NCI-H2107 treated with DMSO at 0.1 percent for 48 hours (cell line): ENCODE data around the gene FAM72B.
A peak's percentile ranks its signal among the peaks of the same experiment; 100 is the strongest.
"Not testable (repeated sequence)": the region's sequence is repeated elsewhere in the genome, so short reads cannot be mapped to it uniquely, and the experiment has no call there.

Experiments used
- DNase-seq: peaks from one replicate; lab custom pipeline; 2025; ENCODE audit not compliant: unreplicated experiment; lab: John Stamatoyannopoulos, UW

Gene FAM72B

DNA sequence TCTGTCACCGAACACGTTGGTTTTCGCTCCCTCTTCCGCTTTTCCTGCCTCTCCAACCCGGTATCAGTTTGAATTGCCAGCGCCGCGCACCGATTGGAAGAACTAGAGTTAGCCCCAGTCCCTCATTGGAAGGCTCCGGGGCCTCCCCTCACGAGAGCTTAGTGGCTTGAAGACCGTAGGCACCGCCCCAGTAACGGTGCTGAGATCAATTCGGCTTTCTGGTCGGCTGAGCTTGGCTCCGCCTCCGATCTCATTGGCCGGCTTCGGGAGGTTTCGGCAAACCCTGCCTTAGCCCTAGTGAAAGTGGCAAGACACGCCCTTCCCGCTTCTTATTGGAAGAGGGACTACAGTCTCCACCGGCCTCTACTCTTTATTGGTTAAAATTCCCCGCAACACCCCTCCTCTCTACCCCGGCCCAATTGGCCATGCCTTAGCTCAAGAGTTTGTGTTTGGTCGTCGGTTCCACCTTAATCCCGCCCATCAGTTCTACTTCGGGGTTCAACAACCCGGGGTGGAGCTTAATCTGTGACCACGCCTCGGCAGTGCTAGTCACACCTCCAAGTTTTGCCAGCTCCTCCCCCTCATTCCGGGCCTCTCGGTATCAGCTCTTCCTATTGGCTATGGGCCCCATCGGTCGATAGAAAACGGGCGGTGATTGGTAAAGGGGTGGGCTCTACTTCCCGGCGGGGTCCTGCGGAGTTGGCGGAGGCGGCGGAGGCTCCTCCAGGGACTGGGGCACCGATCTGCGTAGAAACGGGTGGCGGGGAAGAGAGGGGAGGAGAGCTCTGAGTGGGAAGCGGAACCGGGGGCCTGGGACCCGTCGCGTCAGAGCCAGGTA, at the start of gene FAM72B, which contains the start of gene SRGAP2C:
FAM72B (minus strand) TSS at position 51 of the 838 bp plus-strand sequence. CDS start 851 bp downstream, outside the sequence.
SRGAP2C (plus strand) TSS at position 686 of the 838 bp plus-strand sequence. CDS start 2,472 bp downstream, outside the sequence.
- DNase-seq, result peak; percentile 96

DNA sequence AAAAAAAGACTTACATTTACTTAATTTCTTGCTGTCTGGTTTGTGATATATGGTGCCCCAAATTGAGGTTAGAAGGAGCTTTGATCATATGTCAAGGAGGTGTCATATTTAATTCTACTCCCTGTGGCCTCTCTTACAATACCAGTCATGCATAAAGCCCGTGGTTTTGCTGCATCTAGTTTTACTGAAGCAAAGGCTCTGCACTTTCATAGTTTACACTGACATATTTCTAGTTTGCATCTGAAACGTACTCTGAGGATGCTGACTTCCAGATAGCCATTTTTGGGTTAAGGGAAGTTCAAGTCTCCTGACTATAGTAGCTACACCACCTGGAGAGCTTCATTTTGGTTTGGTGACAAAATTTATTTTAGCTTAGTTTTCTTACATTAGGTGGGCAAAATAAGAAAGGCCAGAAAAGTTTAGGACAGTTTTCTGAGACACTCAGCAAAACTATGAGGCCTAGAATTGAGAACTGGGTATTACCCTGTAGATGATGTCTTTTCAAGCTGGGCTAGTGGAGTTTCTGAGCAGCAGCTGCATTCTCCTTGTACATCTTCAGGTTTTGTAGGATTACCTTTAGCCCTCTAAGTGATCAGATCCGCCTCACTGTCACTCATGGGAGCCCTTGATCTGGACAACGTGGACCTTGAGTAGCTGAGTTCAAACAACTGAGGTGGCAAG, 48.4 kb upstream of the FAM72B start:
- DNase-seq, result not testable (repeated sequence)

- DNase-seq, result not testable (repeated sequence)
Observed at GRCh38 chr1:121230636-121231035, 46.5 kb upstream of the FAM72B start.

DNA sequence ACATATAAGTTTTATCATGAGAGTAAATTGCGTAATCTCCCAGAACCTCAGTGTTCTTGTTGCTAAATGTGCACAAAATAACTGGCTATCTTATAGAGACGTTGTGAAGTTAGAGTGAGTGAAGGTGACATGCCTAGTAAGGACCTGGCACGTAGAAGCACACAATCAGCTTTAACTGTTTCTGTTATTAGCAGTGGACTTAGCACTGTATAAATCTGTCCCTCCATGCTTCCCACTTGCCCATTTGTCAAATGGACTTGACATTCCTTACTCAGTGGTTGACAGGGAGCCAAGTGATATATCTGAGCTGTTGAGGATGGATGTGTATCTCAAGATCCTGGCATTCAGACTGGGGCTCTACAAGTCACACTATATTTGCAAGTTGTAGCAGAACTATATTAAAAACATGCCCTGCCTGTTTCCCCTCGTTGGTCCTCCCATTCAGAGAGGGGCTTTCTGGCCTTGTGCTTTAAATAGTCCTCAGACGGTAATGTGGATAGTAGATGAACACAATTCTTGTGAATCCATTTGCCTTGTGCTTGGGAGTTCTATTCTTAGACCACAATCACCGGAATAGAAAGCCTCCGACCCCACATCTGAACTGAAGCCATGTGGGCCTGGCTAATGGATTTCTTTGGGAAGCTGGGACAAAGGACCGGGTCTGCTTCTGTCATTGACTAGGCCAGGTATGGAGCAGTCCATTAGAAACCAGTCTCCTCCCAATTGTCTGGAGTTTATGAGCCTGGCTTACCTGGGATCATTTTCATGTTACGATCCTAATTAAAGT, 43.6 kb upstream of the FAM72B start:
- DNase-seq, result not testable (repeated sequence)

DNA sequence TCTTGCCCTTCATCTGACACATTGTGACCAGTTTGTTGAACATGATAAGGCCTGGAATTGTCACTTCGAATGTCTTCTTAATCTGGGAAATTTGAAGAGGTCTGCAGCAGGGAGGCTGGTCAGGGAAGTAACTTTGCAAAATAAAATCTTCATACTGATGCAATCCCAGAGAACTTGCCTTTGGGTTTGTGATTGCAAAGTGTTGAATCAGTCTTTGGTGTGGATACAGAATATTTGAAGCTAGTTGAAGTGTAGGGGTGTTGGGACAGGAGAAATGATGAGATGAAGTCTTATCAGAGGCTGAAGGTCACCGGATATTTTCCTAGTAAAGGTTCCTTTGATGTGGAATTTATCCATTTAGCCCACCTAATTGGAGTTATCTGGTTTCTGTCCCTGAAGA, 42.8 kb upstream of the FAM72B start:
- not testable (repeated sequence) for DNase-seq

GRCh38 chr1:121226295-121226904, 42.3 kb upstream of the FAM72B start:
- DNase-seq, result not testable (repeated sequence)

DNA sequence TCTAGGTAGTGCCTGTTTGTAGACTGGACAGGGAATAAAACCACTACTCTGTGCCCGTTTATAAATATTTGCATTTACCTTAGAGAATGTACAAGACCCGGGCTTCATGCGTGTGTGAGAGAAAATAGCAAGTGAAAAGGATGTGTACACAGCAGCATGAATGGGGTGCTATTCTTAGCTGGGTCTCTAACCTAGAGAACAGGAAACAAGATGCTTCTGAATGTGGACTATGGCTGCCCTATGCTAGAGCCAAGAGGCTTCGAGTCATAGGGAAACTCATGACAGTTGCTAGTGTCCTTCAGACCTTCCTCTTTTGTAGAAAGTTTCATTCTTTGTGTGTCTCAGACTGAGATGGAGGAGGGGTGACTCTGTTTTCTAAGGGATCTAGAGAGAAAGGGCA, 40.6 kb upstream of the FAM72B start:
- DNase-seq, result not testable (repeated sequence)

- DNase-seq, result not testable (repeated sequence)
Observed at GRCh38 chr1:121221770-121222169, 37.6 kb upstream of the FAM72B start.

DNA sequence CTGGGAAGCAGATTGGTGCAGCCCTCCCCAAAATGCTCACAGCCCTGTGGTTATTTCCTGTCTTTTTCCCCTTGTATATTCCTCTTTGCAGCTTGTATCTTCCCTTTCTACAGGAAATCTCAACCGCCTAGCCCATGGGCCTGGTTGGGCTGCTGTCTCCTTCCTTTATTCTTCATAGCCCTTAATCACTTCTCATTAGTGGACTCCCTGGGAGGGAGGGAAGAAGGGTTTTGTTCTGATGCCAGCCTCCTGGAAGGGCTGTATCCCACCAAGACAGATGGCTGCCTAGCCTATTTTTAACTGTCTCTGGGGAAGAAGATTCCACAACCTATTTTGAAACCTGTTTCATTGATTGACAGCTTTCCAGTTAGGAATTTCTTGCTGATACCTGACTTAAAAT, 32.5 kb upstream of the FAM72B start:
- DNase-seq, result not testable (repeated sequence)

- not testable (repeated sequence) for DNase-seq
Observed at GRCh38 chr1:121215699-121216417, 31.7 kb upstream of the FAM72B start.

DNA sequence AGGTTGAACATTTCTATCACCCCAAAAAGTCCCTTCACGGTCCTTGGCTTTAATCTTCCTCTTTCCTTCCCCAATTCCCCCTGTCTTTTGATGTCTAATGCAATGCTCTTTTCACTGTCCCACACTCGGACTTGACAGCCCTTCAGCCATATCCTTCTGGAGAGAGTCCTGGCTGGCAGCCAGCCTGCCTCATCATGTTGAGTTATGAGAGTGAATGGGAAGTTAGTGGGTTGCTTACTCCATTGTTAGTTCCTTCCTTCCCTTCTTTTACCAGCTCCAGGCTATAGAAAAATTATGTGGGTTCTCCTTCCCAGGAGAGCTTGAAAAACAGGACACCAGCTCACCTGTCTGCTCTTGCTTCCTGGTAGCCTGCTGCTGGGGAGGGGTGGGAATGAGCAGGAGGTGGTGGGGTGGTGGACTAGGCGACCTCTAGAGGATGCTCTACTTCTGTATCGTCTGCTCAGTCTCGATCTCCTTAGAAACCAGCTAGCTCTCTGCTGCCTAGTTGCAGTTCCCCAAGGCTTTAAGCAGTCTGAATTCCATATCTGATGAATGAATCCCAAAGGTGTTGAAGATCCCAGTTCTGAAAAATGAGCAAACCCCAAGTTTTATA, 30.5 kb upstream of the FAM72B start:
- not testable (repeated sequence) for DNase-seq

DNA sequence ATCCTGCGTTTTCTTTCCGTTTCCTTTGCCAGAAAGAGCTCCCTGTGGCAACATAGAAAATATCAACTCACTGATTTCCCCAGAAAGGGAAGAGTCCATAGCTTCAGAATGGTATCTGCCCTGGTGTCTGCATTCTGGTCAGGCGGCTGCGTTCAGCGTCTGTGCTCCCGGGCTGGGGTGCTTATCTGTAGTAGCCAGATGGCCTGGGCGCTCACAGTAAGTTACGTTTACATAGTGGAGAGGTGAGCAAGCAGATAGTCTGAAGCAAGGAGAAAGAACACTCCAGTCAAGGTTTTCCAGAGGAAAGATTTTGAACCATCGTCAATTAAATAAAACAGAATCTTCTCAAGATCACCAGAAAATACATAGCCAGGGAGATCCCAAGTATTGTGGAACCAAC, 29.4 kb upstream of the FAM72B start:
- not testable (repeated sequence) for DNase-seq

- not testable (repeated sequence) for DNase-seq
Observed at GRCh38 chr1:121210778-121211177, 26.6 kb upstream of the FAM72B start.

GRCh38 chr1:121208375-121208774, 24.2 kb upstream of the FAM72B start:
- not testable (repeated sequence) for DNase-seq

DNA sequence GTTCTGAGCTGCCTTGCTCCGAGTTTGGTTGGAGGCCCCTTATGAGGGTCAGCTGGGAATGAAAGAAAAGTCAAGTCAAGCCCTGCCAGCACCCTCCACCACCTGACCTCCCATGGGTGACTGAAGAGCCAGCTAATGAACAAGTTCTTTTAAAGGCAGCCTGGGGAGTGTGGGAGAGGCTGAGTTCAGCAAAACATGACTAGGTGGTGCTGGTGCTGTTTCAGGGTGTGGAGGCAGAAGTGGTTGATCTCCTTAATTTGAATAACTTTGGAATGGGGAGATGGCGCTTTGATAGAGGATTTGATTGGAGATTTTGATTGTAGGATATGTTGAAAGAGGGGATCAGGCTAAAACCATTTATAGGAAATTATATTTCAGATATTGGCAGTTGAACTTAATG, 23.2 kb upstream of the FAM72B start:
- not testable (repeated sequence) for DNase-seq

GRCh38 chr1:121205786-121206711, 21.9 kb upstream of the FAM72B start:
- DNase-seq, result not testable (repeated sequence)

- DNase-seq, result not testable (repeated sequence)
Observed at GRCh38 chr1:121202986-121203385, 18.8 kb upstream of the FAM72B start.
